Activated effector memory CD4-positive, alpha-beta T cell treated with Interleukin-2 at 50 U/mL for 16 hours (primary cell): ENCODE measurements around the gene SPON2.

Experiments
- DNase-seq: peaks from one replicate; pipeline ENCODE4 v3.0.0-alpha.2; 2020

SPON2 gene

DNA sequence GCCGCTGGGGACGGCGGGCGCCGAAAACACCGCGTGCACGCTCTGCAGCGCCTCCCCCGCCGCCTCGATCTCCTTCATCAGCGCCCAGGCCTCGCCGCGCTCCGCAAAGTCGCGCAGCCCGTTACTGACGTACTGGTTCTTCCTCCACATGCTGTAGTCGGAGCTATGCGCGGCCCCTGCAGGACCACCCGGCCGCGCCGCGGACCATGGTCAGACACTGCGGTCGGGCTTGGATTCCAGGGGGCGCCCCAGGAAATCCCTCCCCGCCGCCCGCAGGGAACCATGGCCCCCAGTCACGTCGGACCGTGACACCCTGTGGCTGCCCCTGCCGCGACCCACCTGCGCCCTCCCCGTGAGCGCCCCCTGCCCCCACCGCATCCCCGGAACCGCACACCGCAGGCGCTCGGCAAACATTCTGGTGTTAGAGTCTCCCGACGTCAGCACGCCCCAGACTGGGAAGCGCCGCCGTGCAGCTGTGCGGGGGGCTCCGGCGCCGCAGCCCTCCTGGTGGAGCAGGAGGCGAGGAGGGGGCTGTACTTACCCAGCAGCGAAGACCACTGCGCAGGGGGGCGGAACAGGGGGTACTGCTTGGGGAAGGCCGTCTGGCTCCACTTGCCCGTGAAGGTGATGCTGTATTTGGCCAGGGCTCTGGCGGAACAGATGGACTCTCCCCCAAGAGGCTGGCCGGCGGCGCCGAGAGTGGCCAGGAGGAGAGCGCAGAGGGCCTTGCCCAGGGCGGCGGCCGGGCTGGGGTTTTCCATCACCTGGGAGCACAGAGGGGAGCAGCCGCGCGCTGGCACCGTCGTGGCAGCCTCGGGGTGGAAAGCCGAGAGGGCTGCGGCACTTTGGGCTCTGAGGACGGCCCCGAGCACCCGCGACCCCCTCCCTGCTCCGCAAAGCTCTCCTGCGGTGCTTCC lies 814 bp downstream of the SPON2 start:
- peak; percentile 44 for DNase-seq

DNA sequence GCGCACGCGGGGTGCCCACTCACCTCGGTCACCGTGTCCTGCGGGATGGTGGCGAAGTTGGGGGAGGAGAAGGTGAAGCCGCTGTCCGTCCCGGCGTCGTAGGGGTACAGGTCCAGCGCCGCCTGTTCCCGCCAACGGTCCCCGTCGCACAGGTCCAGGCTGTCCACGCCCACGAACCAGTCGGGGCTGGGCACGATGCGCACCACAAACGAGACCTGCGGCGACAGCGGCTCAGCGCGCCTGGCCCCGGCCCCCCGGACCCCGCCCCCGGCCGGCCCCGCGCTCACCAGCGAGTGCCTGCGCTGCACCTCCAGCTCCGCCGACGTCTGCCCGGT lies 1.4 kb downstream of the SPON2 start:
- DNase-seq = no peak

DNA sequence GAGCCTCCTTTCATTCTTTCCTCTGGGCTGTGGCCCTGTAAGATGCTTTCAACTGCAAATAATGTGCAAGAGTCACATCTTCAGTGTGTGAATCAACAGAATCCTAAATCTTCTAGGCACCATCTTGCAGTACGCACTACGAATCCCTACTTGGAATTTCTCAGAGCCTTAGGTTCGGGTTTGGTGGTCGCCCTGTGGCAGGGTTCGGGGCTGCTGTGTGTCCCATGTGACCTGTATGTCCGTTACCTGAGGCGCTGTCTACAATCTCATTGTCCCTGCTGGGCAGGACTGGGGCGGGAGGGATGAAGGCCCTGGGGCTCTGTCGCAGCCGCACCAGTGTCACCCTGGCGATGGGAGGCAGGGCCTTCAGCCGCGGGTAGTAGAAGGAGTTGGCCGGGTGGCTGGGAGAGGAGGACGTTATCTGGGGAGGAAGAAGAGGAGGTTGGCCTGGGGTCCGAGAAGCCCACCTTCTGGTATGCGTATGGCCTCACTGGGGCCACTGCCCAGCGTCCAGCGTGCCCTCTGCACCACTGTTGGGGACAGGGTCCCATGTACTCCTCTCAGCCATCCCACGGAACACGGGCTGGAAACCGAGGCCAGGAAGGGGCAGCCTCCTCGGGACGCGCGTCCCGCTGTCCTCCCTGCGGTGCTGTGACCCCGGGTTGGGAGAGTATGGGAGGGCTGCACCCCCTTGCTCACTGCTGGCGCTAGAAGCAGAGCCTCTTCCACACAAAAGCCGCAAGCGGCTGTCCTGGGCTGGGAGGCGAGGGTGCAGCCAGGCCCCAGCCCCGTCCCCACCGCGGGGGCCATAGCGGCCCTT lies 2.0 kb downstream of the SPON2 start:
- DNase-seq = no peak

DNA sequence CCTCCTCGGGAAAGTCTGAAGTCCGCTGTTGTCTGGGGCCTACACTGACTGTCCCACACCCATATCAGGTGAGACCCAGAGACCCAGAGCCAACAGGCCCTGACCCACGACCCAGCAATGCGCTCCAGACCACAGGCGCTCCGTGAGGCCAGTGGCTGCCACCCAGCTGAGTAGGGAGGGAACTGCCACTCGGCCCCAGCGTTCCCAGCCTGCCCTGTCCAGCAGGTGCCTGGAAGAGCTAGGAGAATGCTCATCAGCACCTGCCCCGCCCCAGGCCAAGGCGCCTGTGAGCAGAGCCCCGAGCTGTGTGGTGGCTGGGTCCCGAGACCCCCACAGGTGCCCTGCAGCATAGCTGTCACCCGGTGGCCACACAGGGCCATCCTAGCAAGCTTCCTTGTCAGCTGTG lies 2.7 kb downstream of the SPON2 start:
- no peak for DNase-seq

DNA sequence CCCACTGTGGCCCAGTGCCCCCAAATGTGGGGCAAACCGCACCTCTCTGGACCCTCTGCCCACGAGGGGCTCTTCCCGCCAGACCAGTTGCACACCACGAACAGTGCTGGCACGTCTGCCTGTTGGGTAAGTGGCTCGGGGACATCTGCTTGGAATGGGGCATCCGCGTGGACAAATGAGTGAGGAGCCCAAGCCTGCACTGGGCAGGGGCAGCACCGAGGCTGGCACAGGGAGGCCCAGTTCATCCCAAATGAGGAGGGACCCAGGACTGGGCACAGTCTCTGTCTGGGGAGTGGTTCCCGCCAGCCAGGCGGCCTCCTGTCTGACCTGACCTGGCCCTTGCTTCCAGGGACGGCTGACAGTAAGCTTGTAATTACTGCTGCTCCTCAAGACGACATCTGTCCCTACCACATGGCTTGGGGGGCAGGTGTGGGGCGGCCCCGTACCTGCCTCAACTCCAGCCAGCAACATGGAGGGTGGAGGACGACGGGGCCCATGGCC lies 3.2 kb downstream of the SPON2 start:
- no peak for DNase-seq

DNA sequence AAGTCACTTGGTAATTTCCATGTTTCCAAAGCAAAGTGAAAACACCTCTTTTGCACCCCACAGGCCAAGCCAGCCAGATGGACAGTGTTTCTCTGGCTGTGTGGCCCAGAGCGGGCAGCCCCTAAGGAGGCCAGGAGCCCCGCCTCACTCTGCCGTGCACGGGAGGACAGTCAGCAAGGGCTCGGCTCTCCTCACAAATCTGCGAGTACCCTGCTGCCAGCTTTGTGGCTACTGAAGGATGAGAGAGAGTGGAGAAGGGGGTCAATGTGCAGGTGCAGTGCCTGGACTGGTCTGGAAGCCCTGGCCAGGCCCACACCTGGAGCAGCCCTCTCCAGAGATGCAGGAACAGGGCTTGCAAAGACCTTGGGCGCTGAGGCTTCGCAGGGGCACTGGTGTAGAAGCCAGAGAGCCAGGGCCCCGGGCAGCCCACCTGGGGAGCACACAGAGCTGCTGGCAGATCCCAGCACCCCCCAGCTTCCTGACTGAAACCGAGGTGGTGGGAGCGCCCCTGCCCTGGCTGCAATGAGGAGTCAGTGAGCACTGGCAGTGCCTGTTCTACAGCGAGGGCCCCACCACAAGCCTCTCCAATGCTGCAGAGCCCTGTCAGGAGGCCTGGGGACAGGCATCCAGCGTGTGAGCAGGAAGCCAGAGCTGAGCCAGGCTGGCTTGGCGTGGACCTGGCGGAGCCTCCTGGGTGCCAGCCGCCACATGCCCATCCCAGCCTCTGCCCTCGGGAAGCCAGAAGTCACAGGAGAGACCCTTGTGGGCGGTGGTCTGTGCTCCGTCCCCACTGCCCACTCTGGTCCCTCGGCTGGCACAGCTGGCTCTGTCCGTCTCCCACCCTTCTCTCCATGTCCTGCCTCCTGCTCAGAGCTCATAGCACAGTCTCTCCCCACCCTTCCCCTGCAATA lies 3.9 kb downstream of the SPON2 start:
- DNase-seq = no peak

DNA sequence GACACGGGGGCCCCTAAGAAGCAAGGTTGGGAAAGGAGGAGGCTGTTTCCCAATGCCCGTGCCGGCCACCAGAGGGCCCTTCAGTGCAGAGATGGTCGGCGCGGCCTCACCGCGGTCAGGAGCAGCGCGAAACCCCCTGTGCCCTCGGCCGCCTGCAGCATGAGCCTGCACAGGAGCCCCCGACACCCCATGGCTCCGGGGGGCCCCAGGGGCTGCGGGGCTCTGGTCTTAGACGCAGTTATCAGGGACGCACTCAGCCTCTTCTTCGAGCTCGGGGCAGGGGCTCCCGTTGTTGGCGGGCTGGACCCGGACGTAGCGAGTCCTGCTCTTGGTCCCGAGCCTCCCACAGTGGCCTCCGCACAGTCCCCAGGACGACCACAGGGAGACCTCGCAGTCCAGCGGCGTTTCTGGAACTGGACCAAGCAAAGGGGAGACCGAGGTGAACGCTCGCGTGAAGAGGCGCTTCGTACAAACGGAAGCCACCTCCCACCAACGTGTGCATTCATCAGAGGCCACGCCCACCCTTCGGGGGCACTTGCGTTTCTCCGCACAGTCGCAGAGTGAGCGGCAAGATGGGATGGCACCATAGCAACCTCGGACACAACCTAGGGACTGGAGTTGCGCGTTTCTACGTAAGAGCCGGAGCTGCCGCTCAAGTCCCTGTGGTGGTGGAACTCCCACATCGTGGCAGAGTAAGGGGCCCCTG lies 5.0 kb downstream of the SPON2 start:
- DNase-seq = peak; percentile 75

DNA sequence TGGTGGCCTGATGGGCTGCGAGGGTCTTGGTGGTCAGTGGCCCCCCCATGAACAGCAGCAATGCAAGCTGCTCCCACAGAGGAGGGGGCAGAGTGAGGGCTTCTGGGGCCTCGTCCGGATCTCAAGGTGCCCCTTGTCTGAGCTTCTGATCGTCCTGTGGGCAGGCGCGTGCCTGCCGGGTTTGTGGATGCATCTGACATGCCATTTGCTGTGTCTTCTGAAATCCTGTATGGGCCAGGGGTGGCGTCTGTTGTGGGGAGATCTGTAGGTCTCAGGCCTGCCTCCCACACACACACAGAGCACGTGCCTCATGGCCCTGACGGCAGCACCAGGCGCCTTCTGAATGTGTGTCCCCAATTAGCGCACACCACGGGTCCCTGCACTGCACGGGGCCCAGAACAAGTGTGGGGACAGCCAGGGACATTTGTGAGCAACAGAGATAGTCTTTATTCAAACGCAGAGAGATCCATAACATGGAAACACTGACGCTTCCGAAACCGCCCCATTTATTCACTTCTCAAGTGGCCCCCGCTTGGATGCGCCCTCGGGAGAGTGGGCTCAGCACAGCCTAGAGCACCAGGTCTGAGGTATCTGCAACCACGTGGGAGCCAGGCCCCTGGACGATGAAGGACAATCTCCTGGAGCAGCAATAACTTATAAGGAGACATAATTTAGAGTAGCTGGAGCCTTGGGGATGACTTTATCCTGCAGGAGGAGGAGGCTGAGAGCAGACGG lies 5.7 kb downstream of the SPON2 start:
- no peak for DNase-seq

DNA sequence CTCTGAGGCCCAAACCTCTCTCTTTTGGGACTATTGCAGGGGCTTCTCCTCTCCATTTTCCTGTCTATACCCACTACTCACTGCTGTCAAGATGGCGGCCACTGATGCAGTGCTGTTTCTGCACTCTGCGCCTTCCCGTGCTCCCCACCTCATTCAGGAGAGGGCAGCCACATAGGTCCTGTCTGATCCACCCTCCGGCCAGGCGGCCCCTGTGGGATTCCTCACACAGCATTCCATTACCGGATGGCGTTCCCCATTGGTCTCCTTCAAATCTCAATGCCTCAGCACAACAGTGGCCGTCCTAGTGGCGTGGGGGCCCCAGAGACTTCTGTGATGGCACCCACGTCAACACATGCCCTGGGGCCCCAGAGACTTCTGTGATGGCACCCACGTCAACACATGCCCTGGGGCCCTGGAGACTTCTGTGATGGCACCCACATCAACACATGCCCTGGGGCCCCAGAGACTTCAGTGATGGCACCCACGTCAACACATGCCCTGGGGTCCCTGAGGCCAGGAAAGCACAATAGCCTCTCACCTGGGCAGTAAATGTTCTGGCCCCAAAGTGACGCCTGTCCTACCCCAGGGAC lies 7.3 kb downstream of the SPON2 start:
- DNase-seq = no peak

DNA sequence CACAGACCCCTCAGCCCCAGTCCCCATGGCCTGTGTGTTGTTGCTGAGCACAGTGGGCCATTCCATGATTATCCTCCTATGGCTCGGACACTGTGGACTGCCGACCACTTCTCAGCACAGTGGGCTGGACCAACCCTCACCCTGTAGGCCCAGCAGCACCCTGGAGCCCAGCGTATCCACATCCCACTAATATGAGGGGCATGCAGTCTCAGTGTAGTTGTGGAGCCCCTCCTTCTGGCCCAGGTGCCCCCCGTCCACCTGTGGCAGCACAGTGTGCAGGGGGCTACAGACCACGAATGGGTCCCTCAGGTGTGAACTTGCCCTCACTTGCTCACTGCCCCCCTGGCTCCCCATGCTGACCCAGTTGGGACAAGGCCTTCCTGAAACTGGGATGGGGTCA lies 7.9 kb downstream of the SPON2 start:
- DNase-seq = no peak

DNA sequence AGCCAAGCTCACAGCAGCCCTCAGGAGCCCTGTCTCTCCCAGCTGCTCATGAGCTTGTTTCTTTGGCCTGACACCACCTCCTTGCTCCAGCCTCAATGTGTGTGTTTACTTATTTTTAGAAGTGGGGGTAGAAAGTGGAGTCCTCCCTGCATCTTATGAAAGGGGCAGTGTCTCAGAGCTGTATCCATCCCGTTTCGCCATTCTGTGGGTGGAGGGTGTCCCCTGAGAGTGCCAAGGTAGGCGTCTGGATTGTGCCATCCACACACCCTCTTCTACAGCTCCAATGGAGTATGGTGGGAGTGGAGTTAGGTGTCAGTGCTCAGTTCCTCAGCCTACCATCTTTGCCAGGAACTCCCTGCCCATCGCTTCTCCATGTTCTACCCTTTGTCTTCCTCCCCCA lies 8.3 kb downstream of the SPON2 start:
- DNase-seq = no peak

DNA sequence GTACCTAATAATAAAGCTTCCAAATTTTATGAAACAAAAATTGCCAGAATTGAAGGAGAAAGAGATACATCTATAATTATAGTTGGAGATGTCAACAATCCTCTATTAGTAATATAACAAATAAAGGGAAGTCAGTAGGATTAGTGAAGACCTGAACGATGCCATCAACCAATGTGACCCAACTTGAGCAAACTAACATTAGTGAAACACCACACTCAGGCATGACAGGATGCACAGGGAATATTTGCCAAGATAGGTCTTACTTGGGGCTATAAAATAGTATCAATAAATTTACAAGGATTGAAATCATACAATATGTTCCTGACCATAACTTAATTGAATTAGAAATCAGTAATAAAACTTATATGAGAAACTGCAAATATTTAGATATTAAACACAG lies 12.0 kb downstream of the SPON2 start:
- DNase-seq = no peak

DNA sequence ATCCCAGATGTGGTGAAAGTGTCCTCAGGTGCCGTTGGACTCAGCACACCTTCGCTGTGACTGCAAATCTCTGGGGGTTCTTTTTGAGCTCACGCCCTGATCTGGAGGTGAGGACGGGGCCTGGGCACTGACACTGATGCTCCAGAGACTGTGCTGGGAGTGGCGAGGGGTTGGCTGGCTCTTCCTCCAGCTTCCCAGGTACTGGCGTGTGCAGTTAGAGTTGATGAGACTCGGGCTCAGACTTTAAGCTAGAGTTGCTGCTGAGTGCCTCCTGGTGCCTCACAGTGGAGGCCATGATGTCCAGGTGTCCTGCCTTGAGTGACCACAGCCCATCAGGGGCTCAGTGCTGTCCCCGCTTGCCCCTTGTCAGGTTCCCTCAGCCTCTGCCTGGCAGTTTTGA lies 16.3 kb downstream of the SPON2 start:
- no peak for DNase-seq

DNA sequence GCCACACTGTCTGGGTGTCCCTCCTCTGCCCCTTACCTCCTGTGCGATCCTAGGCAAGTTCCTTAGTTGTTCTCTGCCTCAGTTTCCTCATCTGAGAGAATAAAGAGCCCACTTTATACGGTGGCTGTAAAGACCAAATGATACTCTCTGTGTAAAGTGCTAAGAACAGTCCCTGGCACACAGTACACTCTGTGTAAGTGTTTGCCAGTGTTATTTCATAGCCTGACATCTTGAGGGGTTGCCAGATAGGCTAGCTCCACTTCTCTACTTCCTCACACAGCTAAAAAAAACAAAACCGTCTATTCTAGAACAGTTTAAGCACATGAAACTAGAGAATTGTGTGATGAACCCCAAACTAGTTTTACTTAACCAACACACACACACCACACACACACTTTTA lies 17.1 kb downstream of the SPON2 start:
- no peak for DNase-seq

DNA sequence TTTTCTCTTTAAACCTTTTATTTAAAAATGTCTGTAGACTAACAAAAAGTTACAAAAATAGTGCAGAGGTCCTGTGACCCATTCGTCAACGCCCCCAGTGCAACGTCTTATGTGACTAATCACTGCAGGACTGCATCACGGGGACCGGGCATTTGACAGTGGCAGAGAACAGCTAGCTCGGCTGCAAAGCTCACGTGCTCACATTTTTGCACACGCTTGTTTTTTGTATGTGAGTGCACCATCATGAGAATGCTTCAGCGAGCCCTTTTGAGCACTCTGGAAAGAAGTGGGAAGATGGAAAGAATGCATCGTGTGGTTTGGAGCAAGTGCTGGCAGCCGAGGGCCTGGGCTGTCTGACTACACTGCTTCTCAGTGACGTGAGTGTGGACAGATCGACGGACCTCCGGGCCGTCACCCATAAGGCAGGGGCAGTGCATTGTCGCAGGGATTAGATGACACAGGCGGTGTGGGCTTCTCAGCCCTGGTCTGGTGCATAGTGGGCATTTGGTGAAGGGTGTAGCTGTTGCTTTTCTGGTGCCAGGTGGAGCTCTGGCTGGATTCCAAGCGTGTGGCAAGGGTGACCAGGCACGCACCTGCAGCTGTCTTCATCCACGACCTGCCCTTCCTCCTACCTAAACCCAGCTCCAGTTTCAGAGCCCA lies 17.7 kb downstream of the SPON2 start:
- no peak for DNase-seq

DNA sequence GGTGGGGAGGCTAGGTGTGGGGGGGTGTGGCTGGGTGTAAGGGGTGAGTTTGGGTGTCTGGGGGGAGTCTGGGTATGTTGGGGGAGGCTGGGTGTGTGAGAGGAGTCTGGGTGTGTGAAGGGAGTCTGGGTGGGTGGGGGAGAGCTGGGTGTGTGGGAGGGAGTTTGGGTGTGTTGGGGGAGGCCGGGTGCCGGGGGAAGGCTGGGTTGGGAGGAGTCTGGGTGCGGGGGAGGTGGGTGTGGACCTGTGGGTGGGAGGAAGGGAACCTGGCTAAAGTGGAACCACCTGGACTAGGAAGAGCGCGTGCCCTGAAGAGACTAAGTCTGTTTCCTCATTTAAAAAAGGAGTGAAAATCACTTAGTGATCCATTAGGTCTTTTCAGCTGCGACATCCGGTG lies 18.3 kb downstream of the SPON2 start:
- no peak for DNase-seq

DNA sequence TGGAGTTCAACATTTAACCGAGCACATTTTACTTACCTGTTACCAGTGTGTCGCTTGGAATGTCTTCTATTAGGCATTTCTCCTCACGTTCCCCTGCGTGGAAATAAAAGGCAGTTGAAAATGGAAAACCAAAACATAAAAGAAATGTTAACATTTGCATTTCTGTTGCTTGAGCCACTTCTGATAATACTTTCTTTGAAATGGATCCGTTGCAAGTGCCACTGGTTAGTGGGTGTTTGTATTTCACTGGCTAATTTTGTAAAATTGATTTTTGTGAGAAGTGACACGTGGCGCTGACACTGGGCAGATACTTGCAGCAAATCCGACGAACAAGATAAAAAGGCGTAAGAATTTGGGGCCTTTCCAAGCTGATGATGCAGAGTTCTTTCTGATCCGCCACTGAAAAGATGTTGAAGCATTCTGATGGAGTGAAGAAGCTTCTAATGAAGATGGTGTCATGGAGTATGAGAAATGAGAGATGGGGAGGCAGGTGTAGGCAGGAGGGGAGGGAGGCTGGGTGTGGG lies 18.8 kb downstream of the SPON2 start:
- DNase-seq = no peak

DNA sequence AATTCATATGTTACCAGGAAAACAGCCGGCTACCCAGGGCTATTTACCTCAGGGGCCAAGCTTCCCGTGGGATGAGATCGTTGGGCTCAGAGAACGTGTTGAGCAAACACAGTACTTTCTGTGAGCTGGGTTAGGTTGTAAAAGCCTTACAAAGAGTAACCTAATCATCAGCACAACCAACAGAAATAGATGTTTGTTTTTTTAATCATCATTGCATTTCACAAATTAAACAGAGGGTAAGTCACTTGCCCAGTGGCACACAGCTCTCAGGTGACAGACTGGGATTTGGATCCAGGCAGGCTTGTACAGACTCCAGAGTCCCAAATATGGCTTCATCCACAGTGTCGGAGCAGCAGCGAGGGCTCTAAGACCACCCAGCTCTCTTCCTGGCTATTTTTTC lies 20.1 kb downstream of the SPON2 start:
- no peak for DNase-seq

DNA sequence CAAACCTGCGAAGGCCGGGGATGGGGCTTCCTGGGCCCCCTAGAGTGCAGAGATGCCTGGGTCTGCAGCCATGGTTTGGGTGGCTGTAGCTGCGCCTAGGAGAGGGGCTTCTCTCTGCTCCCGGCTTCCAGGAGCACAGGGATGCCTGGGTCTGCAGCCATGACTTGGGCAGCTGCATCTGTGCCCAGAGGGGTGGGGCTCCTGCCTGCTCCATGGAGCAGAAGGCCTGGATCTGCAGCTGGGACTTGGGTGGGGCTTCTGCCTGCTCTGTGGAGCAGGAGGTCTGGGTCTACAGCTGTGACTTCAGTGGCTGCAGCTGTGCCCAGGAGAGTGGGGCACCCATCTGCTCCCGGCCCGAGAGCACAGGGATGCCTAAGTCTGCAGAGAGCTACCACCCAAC lies 20.8 kb downstream of the SPON2 start:
- no peak for DNase-seq

DNA sequence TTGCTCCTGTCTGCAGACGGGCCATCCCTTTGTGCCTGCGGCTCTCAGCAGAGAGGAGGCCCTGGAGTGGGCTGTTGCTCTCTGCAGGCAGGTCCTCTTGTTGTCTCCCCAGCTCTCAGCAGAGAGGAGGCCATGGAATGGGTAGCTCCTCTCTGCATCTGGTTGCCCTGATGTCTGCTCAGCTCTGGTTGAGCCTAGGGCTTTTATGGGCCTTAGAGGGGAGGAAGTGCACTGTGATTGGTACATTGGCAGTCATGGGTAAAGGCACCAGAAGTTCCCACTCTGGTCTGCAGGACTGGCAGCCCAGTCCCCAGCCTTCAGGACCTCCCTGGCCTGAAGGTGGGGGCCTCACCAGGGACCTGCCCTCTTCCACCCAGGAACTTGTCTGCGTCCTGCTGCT lies 21.5 kb downstream of the SPON2 start:
- no peak for DNase-seq
